HG02981 (cell line): ENCODE data around the gene GNAZ.

Experiments
- ATAC-seq: cut with Tn5 transposase; IDR thresholded peaks from one replicate; pipeline ENCODE4 v1.9.1; 2021; ENCODE audit warnings: mild to moderate bottlenecking, moderate library complexity; ENCODE audit not compliant: unreplicated experiment

The GNAZ gene

GRCh38 chr22:23150762-23151161 is 80.4 kb downstream of the GNAZ start:
- ATAC-seq: no peak

- no peak for ATAC-seq
Observed at GRCh38 chr22:23151827-23152226, 81.5 kb downstream of the GNAZ start.

- no peak for ATAC-seq
Observed at GRCh38 chr22:23152238-23153114, 82.2 kb downstream of the GNAZ start.

- ATAC-seq: no peak
Observed at GRCh38 chr22:23153994-23154393, 83.7 kb downstream of the GNAZ start.

GRCh38 chr22:23154461-23154860 is 84.1 kb downstream of the GNAZ start:
- ATAC-seq: no peak

- no peak for ATAC-seq
Observed at GRCh38 chr22:23155143-23155542, 84.8 kb downstream of the GNAZ start.

- no peak for ATAC-seq
Observed at GRCh38 chr22:23155831-23156230, 85.5 kb downstream of the GNAZ start.

GRCh38 chr22:23156286-23156685 is 86.0 kb downstream of the GNAZ start:
- ATAC-seq: no peak

GRCh38 chr22:23157560-23158515 is 87.5 kb downstream of the GNAZ start:
- ATAC-seq: no peak

- no peak for ATAC-seq
Observed at GRCh38 chr22:23158516-23159290, 88.4 kb downstream of the GNAZ start.

GRCh38 chr22:23159291-23159630 is 88.9 kb downstream of the GNAZ start:
- no peak for ATAC-seq

- ATAC-seq: no peak
Observed at GRCh38 chr22:23161029-23161428, 90.7 kb downstream of the GNAZ start.

- no peak for ATAC-seq
Observed at GRCh38 chr22:23161574-23161973, 91.3 kb downstream of the GNAZ start.

- no peak for ATAC-seq
Observed at GRCh38 chr22:23163665-23164064, 93.3 kb downstream of the GNAZ start.

- no peak for ATAC-seq
Observed at GRCh38 chr22:23164091-23164490, 93.8 kb downstream of the GNAZ start.

- ATAC-seq: no peak
Observed at GRCh38 chr22:23166042-23166831, 95.9 kb downstream of the GNAZ start.

- no peak for ATAC-seq
Observed at GRCh38 chr22:23166841-23167616, 96.7 kb downstream of the GNAZ start.

- ATAC-seq: no peak
Observed at GRCh38 chr22:23168391-23169042, 98.2 kb downstream of the GNAZ start.

GRCh38 chr22:23169043-23169406 is 98.7 kb downstream of the GNAZ start:
- ATAC-seq: no peak
